ENCODE data around the gene RNF187. TPM values are rescaled to one million over a fixed set of nuclear protein-coding genes. Genes with fewer than 3 reads are reported as not detected.

Gene RNF187
- total RNA-seq, 4 donors from 2014 or later, result 12.9 to 33.7 (median 24.7) TPM

DNA sequence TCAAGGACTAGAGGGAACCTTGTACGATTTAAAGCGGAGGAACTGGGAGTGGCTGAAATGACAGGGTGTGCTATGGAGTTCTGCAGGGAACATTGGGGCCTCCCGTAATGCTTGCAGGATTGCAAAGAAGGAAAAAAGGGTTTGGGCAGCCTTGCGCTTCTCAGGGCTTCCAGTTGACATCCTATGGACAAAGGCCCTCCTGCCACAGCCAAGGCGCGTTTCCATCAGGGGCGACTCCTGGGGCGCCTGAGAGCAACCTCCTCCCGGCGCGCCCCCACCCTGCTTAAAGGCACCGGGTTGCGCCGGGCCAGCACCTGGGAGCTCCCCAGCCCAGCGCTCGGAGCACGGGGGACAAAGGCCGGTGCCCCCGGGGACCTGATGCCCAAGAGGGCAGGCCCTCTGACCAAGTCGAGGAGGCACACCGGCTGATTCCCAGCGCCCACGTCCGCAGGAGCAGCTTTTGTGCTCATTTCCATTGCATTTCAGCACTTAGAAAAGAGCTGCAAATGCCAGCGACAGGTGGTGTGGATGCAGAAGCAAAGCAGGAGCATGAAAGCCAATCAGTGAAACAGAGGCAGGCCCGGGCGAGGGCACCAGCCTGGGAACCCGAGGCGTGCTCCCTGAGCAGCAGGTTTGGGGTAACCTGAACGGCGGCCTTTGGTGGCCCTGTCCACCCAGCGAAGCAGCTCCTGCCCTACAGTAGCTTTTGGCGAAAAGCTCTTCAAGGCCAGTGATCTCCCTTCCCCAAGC is 17.6 kb upstream of the RNF187 start:
- TF ChIP-seq, protein P1, sequence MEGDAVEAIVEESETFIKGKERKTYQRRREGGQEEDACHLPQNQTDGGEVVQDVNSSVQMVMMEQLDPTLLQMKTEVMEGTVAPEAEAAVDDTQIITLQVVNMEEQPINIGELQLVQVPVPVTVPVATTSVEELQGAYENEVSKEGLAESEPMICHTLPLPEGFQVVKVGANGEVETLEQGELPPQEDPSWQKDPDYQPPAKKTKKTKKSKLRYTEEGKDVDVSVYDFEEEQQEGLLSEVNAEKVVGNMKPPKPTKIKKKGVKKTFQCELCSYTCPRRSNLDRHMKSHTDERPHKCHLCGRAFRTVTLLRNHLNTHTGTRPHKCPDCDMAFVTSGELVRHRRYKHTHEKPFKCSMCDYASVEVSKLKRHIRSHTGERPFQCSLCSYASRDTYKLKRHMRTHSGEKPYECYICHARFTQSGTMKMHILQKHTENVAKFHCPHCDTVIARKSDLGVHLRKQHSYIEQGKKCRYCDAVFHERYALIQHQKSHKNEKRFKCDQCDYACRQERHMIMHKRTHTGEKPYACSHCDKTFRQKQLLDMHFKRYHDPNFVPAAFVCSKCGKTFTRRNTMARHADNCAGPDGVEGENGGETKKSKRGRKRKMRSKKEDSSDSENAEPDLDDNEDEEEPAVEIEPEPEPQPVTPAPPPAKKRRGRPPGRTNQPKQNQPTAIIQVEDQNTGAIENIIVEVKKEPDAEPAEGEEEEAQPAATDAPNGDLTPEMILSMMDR (IDR thresholded peaks at IDR 0.05; ENCODE audit: low read depth), result no peak

DNA sequence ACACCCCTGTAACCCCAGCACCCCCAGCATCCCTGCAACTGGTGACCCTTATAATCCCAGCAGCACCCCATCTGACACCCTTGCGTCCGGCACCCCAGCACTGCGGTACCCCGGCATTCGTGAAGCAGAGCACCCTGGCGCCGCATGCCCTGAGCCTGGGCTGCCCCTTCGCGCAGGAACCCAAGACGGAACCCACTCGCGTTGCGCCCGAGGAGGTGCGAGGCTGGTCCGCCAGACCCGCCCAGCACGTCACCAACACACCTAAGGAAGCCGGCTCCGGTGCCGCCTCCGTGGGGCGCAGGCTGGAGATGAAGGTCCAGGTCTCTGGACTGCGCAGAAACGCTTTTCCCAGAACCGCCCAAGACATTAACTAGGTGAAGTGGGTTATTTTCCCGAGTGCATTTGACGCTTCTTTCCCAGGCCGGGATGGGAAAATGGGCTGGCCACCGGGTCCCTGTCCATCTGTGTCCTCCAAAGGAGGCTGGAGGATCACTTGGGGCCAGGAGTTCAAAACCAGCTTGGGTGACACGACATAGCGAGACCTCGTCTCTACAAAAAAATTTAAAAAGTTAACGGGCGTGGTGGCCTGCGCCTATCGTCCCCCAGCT is 15.9 kb upstream of the RNF187 start:
- TF ChIP-seq, protein P1 (IDR thresholded peaks at IDR 0.05; ENCODE audit: low read depth), result no peak

DNA sequence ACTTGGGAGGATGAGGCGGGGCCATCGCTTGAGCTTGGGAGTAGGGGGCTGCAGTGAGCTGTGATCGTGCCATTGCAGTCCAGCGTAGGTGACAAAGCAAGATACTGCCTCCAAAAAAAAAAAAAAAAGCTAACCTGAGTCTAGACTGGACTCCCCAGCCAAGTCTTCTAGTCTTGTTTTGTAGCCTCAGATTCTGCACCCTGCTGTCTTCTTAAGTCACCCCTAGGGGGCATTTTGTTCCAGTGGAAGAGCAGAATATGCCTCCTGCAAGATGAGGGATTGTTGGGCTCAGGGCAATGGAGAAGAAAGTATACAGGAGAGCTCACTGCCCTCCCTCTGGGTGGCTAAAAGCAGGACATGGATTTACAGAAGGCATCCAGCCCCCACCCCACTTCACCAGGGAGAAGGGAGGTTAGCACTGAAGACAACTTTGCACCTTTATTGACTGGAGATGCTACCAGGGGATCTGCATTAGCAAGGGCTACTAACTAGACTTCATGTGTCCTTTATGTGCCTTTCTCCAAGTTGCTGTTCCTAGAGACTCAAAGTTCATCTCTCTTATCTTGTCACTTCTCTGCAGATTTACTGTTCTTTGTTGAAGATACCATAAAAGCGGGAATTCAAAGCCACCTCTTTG is 15.3 kb upstream of the RNF187 start:
- TF ChIP-seq, protein P1 (IDR thresholded peaks at IDR 0.05; ENCODE audit: low read depth), result no peak

DNA sequence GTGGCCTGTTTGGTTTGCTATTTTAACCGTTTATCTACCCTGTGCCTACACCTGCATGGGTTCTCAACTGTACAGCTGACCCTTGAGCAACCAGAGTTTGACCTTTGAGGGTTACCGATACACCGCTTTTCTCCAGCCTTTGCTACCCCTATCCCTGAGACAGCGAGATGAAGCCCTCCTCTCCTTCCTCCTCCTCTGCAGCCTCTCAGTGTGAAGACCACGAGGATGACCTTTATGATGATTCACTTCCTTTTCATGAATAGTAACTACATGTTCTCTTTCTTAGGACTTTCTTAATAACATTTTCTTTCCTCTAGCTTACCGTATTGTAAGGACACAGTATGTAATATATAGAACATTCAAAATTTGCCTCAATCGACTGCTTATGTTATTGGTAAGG is 14.5 kb upstream of the RNF187 start:
- TF ChIP-seq, protein P1 (IDR thresholded peaks at IDR 0.05; ENCODE audit: low read depth), result no peak

DNA sequence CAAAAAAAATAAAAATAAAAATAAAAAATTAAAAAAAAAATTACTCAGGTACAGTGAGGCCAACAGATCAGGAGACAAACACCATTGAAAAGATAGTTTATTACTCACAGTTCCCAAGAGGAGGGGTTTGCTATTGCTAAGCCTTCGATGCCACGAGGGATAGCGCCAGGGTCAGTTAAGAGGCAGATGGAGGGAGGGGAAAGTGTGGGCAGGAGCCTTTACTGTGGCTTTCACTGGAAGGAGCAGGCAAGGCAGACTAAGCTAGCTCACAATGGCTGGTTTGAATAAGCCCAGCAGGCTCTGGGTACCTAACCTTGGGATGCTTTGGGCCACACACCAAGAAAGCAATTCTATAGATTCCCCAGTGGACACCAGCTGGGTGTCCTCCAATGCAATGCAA is 12.7 kb upstream of the RNF187 start:
- TF ChIP-seq, protein P1 (IDR thresholded peaks at IDR 0.05; ENCODE audit: low read depth), result no peak

DNA sequence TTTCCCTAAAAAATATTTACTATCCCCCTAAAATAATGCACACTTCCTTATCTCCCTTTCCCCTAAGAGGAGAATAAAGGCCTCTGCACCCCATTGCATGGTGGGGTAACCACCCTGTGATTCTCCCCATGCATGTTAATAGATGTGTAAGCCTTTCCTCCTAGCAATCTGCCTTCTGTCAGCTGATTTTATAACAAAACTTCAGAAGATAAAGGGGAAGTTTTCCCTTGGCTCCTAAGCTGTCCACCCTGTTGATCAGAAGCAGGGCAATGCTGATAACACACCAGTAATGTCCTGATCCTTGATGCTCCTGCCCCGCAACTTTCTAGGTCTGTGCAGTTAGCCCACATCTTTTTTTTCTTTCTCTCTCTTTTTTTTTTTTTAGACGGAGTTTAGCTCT is 11.4 kb upstream of the RNF187 start:
- TF ChIP-seq, protein P1 (IDR thresholded peaks at IDR 0.05; ENCODE audit: low read depth), result no peak

DNA sequence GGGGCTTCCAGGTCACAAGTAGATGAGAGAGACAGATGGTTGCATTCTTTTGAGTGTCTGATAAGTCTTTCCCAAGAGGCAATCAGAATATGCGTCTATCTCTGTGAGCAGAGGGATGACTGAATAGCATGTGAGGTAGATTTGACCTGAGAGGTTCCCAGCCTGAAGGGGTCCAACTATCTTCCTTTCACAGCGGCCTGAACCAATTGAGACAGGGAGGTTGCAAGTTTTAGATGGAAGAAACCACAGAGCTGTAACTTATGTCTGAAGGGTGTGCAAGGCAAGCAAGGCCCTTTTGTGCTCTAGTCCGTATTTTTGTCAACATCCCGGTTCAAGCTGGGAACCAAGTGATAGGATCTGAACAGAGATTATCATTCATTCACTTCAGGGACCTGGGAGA is 9.9 kb upstream of the RNF187 start:
- TF ChIP-seq, protein P1 (IDR thresholded peaks at IDR 0.05; ENCODE audit: low read depth), result no peak
